GM19468 (cell line): ENCODE measurements around the gene KMT2B.
A peak's percentile ranks its signal among the peaks of the same experiment; 100 is the strongest.

Experiments
- ATAC-seq: cut with Tn5 transposase; IDR thresholded peaks from one replicate; pipeline ENCODE4 v1.9.1; 2021; ENCODE audit warnings: mild to moderate bottlenecking, moderate library complexity, moderate number of reproducible peaks; ENCODE audit not compliant: unreplicated experiment; ENCODE audit errors: extremely low read depth

The KMT2B gene

DNA sequence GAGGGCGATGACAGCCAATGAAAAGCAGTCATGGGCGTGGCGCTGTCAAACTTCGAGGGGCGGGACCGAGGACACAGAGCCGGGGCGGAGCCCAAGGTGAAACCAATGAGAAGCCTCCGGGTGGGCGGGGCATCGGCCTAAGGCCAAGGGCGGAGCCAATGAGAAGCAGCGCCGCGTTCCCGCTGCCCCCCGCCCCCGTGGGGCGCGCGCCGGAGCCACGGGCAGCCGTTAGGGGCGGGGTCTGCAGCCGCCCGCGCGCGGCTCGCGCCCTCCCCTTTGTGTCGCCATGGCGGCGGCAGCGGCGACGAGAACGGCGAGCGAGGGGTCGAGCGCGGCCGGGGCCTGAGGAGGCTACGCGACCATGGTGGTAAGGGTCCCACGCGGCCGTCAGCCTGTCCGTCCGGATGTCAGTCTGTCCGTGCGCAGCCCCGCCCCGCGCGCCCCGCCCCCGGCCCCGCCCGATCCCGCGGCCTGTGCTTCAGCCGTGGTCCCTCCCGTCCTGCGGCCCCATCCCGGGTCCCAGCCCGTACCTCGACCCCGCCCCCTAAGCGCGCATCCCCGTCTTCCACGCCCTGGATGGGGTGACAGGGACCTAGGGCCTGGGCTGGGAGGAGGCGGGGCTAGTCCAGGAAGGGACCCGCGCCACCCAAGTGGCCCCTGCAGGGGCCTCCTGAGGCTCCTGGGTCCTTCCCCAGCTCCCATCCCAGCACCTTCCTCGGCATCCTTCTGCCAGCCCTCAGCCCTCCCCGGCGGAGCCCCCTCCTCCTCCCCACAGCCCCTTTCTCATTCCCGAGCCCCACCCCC, 57.7 kb downstream of the KMT2B start, which contains the start of gene ARHGAP33:
TSS of gene ARHGAP33 (plus strand) at position 267 of the 804 bp plus-strand sequence. CDS start at position 362, 95 bp downstream.
- ATAC-seq: peak; percentile 91

DNA sequence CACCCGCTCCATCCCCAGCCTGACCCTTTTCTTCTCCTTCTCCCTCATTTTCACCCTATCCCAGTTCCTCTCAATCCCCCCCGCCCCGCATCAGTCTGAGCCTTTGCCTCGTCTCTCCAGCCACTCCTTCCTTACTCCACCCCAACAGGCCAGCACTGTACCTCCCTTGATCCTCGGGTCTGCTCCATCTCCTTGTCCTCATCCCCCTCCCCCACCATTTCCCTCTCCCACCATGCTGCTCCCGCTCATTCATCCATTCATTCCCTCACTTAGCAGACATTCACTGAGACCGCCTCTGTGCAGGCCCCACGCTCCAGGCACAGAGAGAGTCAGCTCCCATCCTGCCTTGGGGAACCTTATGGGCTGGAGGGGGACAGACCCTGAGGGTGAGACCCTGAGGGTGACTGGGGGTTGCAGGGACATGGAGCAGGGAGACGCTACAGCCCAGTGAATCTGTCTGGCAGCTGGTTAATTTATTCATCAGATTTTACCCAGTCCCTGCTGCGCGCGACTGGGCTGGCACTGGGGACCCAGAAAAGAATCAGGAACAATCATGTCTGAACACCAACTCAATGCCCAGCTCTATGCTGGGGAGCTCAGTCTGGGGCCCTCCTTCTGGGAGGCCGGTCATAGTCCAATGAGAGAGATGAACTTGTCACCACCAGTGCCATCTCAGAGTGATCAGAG, 58.4 kb downstream of the KMT2B start:
- ATAC-seq: no peak

DNA sequence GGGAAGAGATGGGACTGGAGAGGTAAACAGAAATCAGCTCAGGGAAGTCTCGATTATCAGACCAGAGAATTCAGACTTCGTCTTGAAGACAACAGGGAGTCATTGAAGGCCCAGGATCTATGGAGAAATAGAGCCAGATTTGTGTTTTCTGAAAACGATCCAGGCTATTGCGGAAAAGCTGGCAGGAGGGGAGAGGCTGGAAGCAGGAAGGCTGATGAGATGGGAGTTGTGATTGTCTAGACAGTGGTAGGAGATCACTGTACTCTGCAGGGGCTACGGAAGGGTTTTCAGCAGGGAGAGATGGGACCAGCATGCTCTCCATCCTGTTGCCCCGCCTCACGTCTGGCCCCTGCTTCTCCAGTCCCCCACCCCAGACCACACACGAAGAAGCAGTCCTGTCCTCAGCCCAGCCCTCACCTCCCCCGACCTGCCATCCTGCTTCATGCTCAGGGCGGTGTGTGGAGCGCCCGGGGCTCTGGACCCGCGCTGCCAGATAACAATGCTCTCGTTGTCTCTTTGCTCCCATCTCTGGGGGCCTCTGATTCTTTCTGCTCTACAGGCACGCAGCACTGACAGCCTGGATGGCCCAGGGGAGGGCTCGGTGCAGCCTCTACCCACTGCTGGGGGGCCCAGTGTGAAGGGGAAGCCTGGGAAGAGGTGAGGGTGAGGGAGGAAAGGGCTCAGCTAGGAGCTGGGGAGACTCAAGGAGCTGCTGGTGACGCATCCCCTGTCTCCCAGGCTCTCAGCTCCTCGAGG, 59.5 kb downstream of the KMT2B start:
- no peak for ATAC-seq

DNA sequence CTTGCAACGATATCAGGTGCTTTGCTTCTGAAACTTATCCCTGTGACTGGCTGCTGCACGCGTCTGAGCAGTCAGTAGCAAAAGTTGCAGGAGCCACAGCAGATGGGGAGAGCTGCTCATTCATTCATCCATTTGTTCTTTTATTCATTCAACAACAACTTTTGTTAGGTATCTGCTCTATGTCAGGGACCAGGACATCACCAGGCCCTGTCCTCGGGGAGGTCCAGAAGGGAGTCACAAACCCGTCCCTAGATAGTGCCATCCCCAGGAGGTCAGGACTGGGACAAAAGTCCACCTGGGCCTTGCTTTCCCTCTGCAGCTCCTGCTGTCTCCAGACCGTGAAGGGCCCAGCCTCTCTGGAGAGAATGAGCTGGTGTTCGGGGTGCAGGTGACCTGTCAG, 60.2 kb downstream of the KMT2B start:
- no peak for ATAC-seq

DNA sequence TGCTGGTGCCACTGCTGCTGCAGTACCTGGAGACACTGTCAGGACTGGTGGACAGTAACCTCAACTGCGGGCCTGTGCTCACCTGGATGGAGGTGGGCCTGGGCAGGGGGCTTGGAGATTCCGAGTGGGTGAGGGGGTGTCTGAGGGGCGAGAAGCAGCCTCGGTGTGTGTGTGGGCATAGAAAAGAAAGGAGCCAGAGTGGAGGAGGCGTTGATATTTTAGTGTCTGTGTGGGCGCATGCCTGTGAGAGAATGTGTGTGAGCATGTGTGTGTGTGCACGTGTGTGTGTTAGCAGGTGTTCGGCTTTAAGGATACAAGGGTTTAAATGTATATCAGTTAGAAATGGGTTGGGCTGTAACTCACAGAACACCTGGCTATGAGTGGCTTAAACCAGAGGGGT, 61.2 kb downstream of the KMT2B start:
- ATAC-seq: no peak

DNA sequence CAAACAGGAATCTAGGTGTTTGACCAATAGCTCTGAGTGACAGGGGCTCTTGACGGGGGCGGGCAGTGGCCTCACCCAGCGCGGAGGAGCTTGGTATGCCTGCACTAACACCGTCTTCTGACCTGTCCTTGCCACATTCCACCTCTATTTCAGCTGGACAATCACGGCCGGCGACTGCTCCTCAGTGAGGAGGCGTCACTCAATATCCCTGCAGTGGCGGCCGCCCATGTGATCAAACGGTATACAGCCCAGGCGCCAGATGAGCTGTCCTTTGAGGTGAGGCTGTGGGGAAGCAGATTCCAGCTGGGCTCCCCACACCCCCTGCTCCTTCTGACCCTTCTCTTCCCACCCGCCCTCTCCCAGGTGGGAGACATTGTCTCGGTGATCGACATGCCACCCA, 62.3 kb downstream of the KMT2B start:
- ATAC-seq: no peak

DNA sequence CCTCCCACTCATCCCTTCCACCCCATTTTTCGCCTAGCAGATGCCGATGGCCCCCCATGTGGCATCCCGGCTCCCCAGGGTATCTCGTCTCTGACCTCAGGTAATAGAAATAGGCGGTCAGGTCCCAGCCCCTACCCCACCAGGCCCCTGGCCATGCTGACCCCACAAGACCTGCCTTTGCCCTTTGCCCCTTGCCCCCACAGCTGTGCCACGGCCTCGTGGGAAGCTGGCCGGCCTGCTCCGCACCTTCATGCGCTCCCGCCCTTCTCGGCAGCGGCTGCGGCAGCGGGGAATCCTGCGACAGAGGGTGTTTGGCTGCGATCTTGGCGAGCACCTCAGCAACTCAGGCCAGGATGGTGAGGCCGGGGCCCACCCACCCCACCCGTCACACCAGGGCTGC, 62.9 kb downstream of the KMT2B start:
- ATAC-seq: no peak

DNA sequence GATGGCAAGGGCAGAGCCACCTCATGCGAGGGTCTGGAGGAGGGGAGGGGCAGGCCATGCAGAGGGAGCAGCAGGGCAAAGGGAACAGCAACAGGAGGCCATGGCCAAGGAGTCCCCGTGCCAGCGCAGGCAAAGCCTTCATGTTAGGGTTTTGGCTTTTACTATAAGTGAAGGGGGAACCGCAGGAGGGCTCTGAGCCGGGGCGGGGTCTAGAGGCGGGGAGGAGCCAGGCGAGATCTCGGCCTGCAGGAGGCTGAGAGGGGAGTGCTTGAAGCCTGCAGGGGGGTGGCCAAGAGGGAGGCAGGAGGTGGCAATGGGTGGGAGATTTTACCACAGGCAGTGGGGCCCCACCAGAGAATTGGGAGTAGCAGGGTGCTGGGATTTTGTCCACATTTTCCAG, 63.8 kb downstream of the KMT2B start:
- ATAC-seq: no peak

DNA sequence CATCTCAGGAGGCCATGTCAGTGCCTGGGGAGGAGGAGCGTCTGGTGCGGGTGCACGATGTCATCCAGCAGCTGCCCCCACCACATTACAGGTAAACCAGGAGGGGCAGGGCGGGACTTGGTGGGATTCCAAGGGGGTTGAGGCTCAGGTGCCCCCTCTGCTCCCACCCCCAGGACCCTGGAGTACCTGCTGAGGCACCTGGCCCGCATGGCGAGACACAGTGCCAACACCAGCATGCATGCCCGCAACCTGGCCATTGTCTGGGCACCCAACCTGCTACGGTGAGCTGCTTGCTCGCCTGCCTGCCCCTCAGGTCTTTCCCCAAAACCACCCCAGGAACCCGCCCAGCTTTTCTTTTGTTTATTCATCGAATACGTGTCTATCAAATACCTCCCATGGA, 64.8 kb downstream of the KMT2B start:
- ATAC-seq: no peak

DNA sequence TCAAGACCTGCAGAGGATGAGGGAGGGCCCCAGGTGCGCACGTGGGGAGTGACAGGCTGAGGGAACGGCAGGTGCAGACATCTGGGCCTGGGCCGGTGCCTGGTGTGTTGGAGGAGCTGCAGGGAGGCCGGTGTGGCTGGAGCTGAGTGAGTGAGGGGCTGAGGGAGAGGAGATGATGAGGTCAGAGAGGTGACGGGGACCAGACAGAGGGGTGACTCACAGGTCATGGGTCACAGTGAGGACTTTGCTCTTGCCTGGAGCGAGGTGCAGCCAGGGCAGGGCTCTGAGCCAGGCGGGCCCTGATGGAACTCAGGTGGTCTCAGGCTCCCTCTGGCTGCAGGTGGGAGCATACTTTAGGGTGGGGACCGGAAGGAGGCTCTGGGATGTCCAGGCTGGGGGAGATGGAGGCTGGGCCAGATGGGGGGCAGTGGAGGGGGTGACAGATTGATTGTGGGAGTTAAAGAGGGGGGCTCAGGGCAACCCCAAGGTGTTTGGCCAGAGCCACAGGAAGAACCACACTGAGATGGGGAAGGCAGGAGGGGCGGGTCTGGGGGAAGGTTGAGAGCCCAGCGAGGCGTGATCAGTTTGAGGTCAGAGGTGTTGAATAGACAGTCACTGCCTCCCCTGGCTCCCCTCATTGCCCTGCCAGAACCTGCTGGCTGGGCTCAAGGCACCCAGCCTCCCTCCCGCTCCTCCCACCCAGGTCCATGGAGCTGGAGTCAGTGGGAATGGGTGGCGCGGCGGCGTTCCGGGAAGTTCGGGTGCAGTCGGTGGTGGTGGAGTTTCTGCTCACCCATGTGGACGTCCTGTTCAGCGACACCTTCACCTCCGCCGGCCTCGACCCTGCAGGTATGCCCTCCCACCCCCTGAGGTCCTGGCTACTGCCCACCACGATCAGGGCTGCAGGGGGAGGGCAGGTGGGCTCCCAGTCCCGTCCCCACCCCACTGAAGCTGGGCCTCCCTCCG, 65.9 kb downstream of the KMT2B start:
- no peak for ATAC-seq

DNA sequence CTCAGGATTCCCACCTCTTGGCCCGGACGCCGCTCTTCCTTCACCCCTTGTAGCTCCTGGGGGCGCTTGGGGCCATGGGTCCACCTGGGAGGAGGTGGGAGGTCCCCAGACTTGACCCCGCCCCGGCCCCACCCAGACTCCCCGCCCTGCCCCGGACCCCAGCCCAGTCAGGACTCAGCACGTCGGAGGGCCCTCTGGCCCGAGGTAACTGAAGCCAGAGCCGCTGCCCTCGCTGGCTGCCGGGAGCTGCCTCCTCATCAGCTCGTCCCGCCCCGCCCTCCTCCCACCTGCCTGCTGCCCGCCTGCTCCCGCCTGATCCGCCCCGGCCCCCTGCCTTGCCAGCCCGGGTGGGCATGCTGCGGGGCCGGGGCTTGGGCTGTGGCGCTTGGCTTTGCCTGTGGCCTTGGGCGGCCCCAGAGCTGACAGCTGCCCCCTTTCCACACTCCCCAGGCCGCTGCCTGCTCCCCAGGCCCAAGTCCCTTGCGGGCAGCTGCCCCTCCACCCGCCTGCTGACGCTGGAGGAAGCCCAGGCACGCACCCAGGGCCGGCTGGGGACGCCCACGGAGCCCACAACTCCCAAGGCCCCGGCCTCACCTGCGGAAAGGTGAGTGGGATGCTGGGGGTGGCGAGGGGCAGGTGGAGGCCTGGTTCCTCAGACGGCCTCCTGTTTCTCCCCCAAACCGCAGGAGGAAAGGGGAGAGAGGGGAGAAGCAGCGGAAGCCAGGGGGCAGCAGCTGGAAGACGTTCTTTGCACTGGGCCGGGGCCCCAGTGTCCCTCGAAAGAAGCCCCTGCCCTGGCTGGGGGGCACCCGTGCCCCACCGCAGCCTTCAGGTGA, 66.9 kb downstream of the KMT2B start:
- ATAC-seq: no peak

DNA sequence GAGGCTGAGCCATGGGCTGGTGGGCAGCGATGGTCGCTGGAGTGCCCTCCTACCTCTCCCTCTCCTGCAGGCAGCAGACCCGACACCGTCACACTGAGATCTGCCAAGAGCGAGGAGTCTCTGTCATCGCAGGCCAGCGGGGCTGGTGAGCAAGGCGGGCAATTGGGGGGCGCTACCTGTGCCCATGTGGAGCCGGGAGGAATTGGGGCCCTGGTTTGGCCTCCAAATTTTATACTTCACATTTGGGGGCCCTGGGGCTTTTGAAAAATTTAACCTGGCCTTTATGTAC, 67.5 kb downstream of the KMT2B start:
- no peak for ATAC-seq

DNA sequence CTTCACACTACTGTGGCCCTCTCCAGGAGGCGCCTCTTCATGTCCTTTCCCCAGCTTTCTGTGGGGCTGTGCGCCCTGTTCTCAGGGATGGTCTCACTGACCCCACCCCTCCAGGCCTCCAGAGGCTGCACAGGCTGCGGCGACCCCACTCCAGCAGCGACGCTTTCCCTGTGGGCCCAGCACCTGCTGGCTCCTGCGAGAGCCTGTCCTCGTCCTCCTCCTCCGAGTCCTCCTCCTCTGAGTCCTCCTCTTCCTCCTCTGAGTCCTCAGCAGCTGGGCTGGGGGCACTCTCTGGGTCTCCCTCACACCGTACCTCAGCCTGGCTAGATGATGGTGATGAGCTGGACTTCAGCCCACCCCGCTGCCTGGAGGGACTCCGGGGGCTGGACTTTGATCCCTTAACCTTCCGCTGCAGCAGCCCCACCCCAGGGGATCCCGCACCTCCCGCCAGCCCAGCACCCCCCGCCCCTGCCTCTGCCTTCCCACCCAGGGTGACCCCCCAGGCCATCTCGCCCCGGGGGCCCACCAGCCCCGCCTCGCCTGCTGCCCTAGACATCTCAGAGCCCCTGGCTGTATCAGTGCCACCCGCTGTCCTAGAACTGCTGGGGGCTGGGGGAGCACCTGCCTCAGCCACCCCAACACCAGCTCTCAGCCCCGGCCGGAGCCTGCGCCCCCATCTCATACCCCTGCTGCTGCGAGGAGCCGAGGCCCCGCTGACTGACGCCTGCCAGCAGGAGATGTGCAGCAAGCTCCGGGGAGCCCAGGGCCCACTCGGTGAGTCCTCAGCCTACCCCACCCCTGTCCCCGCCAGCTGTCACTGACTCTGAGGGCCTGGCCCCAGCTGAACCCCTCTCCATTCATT, 68.7 kb downstream of the KMT2B start:
- ATAC-seq: no peak

DNA sequence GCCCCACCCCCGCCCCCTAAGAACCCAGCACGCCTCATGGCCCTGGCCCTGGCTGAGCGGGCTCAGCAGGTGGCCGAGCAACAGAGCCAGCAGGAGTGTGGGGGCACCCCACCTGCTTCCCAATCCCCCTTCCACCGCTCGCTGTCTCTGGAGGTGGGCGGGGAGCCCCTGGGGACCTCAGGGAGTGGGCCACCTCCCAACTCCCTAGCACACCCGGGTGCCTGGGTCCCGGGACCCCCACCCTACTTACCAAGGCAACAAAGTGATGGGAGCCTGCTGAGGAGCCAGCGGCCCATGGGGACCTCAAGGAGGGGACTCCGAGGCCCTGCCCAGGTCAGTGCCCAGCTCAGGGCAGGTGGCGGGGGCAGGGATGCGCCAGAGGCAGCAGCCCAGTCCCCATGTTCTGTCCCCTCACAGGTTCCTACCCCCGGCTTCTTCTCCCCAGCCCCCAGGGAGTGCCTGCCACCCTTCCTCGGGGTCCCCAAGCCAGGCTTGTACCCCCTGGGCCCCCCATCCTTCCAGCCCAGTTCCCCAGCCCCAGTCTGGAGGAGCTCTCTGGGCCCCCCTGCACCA, 69.5 kb downstream of the KMT2B start:
- ATAC-seq: no peak
